ENCODE data around the gene TTLL9.

DNA sequence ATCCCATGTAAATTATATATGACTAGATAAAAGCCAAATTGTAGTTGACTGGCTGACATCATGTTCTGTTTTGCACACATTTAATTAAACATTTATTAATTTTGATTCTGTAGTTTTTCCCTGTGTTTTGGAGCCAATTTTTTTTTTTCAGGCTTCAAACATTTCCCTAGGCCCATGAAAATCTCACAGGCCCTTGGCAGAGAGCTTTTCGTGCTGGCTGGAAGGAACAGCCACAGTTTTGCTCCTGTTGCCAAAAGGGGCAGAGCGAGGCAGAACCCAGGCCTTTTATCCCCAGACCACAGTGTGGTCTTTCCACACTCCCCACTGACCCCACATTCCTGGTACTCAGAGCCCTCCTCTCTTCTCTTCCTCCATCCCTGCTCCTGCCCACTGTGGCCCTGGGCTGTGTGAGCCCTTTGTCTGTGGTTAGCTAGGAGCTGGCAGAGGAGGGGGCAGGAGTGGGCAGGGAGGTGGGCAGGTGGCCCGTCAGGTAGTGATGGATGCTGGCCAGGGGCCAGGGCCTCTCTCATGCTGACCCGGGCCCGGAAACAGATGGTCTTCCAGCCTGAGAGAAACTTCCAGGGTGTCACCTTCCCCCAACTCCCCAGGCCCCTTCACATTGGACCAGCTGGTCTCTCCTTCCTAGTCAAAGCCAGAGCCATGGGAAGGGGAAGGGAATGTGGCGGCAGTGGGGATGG, 120.4 kb downstream of the TTLL9 start:
- TF ChIP-seq CTCF (IDR thresholded peaks at IDR 0.05) (no peak), EP300 (IDR thresholded peaks at IDR 0.05) (no peak)
